Muscle layer of duodenum (tissue), 2 donors: ENCODE results near the gene MYBBP1A.

Source experiments
- H3K27ac ChIP-seq: one replicate; pipeline ENCODE4 v1.7.0; 2013; ENCODE audit warnings: mild to moderate bottlenecking, low read length
- H3K27me3 ChIP-seq: one replicate; pipeline ENCODE4 v1.7.0; 2013; ENCODE audit warnings: low read depth, mild to moderate bottlenecking, control low read depth, low read length
- H3K36me3 ChIP-seq, 2 donors: one replicate each; pipeline ENCODE4 v1.7.0; 2013; ENCODE audit warnings: low read length in 2 of 2, control low read depth in 1 of 2, mild to moderate bottlenecking in 1 of 2; ENCODE audit not compliant: insufficient read depth in 2 of 2, control insufficient read depth in 1 of 2
- H3K4me1 ChIP-seq, 2 donors: one replicate each; pipeline ENCODE4 v1.7.0; 2013; ENCODE audit warnings: low read length in 2 of 2, mild to moderate bottlenecking in 2 of 2, control low read depth in 1 of 2, moderate library complexity in 1 of 2; ENCODE audit not compliant: insufficient read depth in 2 of 2, control insufficient read depth in 1 of 2
- H3K4me3 ChIP-seq, 2 donors: one replicate each; pipeline ENCODE4 v1.7.0; 2013; ENCODE audit warnings: low read length in 2 of 2, low read depth in 1 of 2, mild to moderate bottlenecking in 1 of 2
- H3K9me3 ChIP-seq, 2 donors: one replicate each; pipeline ENCODE4 v1.7.0; 2013; ENCODE audit warnings: low read length in 2 of 2, control low read depth in 1 of 2, mild to moderate bottlenecking in 1 of 2; ENCODE audit not compliant: control insufficient read depth in 1 of 2
- donor health status: healthy.

MYBBP1A gene

GRCh38 chr17:4539576-4540223 is 15.5 kb downstream of the MYBBP1A start:
- H3K4me1 ChIP-seq = peaks cover 0 to 38% of the 10 kb centered on the region in 2 donors
- no peak overlapping the region for H3K4me3 ChIP-seq
- no peaks in the 10 kb centered on the region for H3K9me3 ChIP-seq
- peaks cover 16 to 60% of the 10 kb centered on the region in 2 donors for H3K36me3 ChIP-seq
- no peak overlapping the region for H3K27ac ChIP-seq
- no peaks in the 10 kb centered on the region for H3K27me3 ChIP-seq

- no peak overlapping the region for H3K4me3 ChIP-seq
- H3K27me3 ChIP-seq = no peaks in the 10 kb centered on the region
- H3K36me3 ChIP-seq = peaks cover 16 to 55% of the 10 kb centered on the region in 2 donors
- no peak overlapping the region for H3K27ac ChIP-seq
- H3K9me3 ChIP-seq = no peaks in the 10 kb centered on the region
- peaks cover 0 to 40% of the 10 kb centered on the region in 2 donors for H3K4me1 ChIP-seq
Measured at GRCh38 chr17:4539025-4539424, 16.2 kb downstream of the MYBBP1A start.

- H3K27ac ChIP-seq = no peak overlapping the region
- H3K36me3 ChIP-seq = peaks cover 16 to 49% of the 10 kb centered on the region in 2 donors
- H3K4me1 ChIP-seq = peaks cover 0 to 45% of the 10 kb centered on the region in 2 donors
- no peaks in the 10 kb centered on the region for H3K27me3 ChIP-seq
- no peaks in the 10 kb centered on the region for H3K9me3 ChIP-seq
- no peak overlapping the region for H3K4me3 ChIP-seq
Measured at GRCh38 chr17:4538236-4539002, 16.8 kb downstream of the MYBBP1A start.

GRCh38 chr17:4537451-4538235 is 17.5 kb downstream of the MYBBP1A start:
- Histone ChIP-seq H3K27ac (no peak overlapping the region), H3K27me3 (no peaks in the 10 kb centered on the region), H3K4me3 (no peak overlapping the region), H3K4me1 (peaks cover 0 to 45% of the 10 kb centered on the region in 2 donors), H3K36me3 (peaks cover 15 to 41% of the 10 kb centered on the region in 2 donors), H3K9me3 (no peaks in the 10 kb centered on the region)

GRCh38 chr17:4536742-4537411 is 18.3 kb downstream of the MYBBP1A start:
- H3K4me3 ChIP-seq = no peak overlapping the region
- H3K4me1 ChIP-seq = peaks cover 0 to 44% of the 10 kb centered on the region in 2 donors
- peaks cover 8 to 34% of the 10 kb centered on the region in 2 donors for H3K36me3 ChIP-seq
- no peaks in the 10 kb centered on the region for H3K27me3 ChIP-seq
- no peaks in the 10 kb centered on the region for H3K9me3 ChIP-seq
- no peak overlapping the region for H3K27ac ChIP-seq

- Histone ChIP-seq H3K4me1 (peaks cover 0 to 38% of the 10 kb centered on the region in 2 donors), H3K36me3 (peaks cover 5 to 28% of the 10 kb centered on the region in 2 donors), H3K9me3 (no peaks in the 10 kb centered on the region), H3K4me3 (no peak overlapping the region), H3K27me3 (no peaks in the 10 kb centered on the region), H3K27ac (no peak overlapping the region)
Measured at GRCh38 chr17:4536259-4536741, 18.9 kb downstream of the MYBBP1A start.

GRCh38 chr17:4535667-4536258 is 19.4 kb downstream of the MYBBP1A start:
- no peak overlapping the region for H3K4me3 ChIP-seq
- H3K36me3 ChIP-seq = peaks cover 5 to 23% of the 10 kb centered on the region in 2 donors
- no peaks in the 10 kb centered on the region for H3K27me3 ChIP-seq
- H3K4me1 ChIP-seq = peaks cover 0 to 34% of the 10 kb centered on the region in 2 donors
- H3K9me3 ChIP-seq = no peaks in the 10 kb centered on the region
- H3K27ac ChIP-seq = no peak overlapping the region

GRCh38 chr17:4534928-4535666 is 20.1 kb downstream of the MYBBP1A start:
- Histone ChIP-seq H3K4me1 (peaks cover 0 to 34% of the 10 kb centered on the region in 2 donors), H3K27ac (no peak overlapping the region), H3K36me3 (peaks cover 5 to 19% of the 10 kb centered on the region in 2 donors), H3K4me3 (peak overlapping the region in 1 of 2 donors; percentile 19), H3K27me3 (no peaks in the 10 kb centered on the region), H3K9me3 (no peaks in the 10 kb centered on the region)

GRCh38 chr17:4534515-4534914 is 20.7 kb downstream of the MYBBP1A start:
- no peaks in the 10 kb centered on the region for H3K27me3 ChIP-seq
- H3K9me3 ChIP-seq = no peaks in the 10 kb centered on the region
- H3K36me3 ChIP-seq = peaks cover 5 to 13% of the 10 kb centered on the region in 2 donors
- peak overlapping the region in 1 of 2 donors; percentile 19 for H3K4me3 ChIP-seq
- H3K27ac ChIP-seq = no peak overlapping the region
- H3K4me1 ChIP-seq = peaks cover 0 to 34% of the 10 kb centered on the region in 2 donors
